Suprapubic skin (tissue), 4 donors: ENCODE data around the gene MRPL12.

Experiments used
- POLR2A ChIP-seq, 2 donors: fragments of 450-650 bp; IDR thresholded peaks; one replicate each; pipeline ENCODE4 v1.6.1; 2017; ENCODE audit warnings: antibody characterized with exemption in 2 of 2, mild to moderate bottlenecking in 2 of 2, moderate library complexity in 2 of 2
- POLR2AphosphoS5 ChIP-seq, 3 donors: sonication (generic); formaldehyde crosslinking; IDR thresholded peaks; one replicate each; pipeline ENCODE4 v1.6.1; 2017; ENCODE audit warnings: antibody characterized with exemption in 3 of 3
- TF ChIP-seq, protein P1 (sequence below), 2 donors: fragments of 200-600 bp in 1 of 2; fragments of 450-650 bp in 1 of 2; sonication (generic) in 1 of 2; IDR thresholded peaks; one replicate each; pipeline ENCODE4 v1.5.1; 2016 to 2019; ENCODE audit warnings: antibody characterized with exemption in 2 of 2, mild to moderate bottlenecking in 1 of 2, moderate library complexity in 1 of 2

DNA sequence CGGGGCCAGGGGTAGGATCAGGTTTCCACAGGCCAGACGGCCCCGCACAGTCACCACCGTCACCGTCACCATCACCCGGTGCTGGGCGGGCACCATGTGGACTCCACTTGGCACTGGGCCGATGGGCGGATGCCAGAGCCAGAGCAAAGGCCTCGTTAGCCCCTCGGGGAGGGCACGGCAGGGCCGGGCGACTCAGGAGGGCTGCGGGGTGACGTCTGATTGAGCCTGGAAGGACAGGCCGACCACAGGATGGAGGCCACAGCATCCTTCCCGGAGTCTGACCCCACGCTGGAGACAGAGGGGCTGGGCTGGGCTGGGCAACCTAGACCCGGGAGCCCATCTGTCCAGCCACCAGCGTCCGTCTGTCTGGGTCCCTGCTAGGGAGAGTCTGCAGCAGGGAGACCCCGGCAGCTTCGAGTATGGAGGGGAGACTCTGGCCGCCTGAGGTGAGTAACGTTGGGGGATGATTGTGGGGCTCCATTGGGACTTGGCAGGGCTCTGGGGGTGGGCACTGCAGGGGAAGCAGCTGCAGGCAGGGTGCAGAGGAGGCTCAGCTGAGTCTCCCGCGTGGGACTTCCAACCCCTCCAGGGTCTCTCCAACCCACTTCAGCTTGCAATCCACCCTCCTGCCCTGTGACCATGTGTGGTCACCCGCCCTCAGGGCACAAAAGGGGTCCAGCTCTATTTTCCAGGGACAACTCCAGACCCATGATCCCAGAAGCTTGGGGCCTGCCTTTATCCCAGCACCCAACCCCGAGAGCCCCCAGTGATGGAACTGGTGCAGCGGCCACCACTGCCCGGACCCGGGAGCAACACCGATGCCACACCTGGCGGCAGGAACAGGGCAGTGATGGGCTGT is 31.5 kb downstream of the MRPL12 start:
- TF ChIP-seq POLR2AphosphoS5 (IDR thresholded peaks at IDR 0.05) (no peak), POLR2A (IDR thresholded peaks at IDR 0.05) (no peak)
- TF ChIP-seq, protein P1, sequence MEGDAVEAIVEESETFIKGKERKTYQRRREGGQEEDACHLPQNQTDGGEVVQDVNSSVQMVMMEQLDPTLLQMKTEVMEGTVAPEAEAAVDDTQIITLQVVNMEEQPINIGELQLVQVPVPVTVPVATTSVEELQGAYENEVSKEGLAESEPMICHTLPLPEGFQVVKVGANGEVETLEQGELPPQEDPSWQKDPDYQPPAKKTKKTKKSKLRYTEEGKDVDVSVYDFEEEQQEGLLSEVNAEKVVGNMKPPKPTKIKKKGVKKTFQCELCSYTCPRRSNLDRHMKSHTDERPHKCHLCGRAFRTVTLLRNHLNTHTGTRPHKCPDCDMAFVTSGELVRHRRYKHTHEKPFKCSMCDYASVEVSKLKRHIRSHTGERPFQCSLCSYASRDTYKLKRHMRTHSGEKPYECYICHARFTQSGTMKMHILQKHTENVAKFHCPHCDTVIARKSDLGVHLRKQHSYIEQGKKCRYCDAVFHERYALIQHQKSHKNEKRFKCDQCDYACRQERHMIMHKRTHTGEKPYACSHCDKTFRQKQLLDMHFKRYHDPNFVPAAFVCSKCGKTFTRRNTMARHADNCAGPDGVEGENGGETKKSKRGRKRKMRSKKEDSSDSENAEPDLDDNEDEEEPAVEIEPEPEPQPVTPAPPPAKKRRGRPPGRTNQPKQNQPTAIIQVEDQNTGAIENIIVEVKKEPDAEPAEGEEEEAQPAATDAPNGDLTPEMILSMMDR (IDR thresholded peaks at IDR 0.05), result no peak
